AG04449 (cell line): ENCODE measurements around the gene RHOT2.
A peak's percentile ranks its signal among the peaks of the same experiment; 100 is the strongest.
"Not testable (repeated sequence)": the region's sequence is repeated elsewhere in the genome, so short reads cannot be mapped to it uniquely, and the experiment has no call there.

Source experiments
- CTCF ChIA-PET: fragments of 350-600 bp; formaldehyde crosslinking; extraction: SDS; loops from one replicate; lab custom pipeline; 2021; ENCODE audit warnings: antibody characterized with exemption; lab: Yijun Ruan, JAX
- POLR2A ChIA-PET: fragments of 400-600, 350-600 bp; formaldehyde crosslinking; extraction: SDS; loops from one replicate; lab custom pipeline; 2020; ENCODE audit warnings: antibody characterized with exemption, inconsistent platforms; lab: Yijun Ruan, JAX
- DNase-seq: peaks from one replicate; pipeline ENCODE4 v3.0.0-alpha.2; 2010; ENCODE audit warnings: low read depth, low spot score
- H3K4me3 ChIP-seq: 2 replicates; pipeline ENCODE4 v1.5.1; 2011; ENCODE audit warnings: low read depth, mild to moderate bottlenecking, control low read depth, low read length
- CTCF ChIP-seq: IDR thresholded peaks from one replicate; pipeline ENCODE4 v1.5.1; 2011; ENCODE audit warnings: mild to moderate bottlenecking, moderate library complexity, low read length, control low read depth, inconsistent platforms; ENCODE audit not compliant: insufficient read depth; ENCODE audit errors: missing control alignments

Gene RHOT2

GRCh38 chr16:711084-711483 is 43.2 kb downstream of the RHOT2 start:
- DNase-seq: no peak
- CTCF ChIA-PET: interaction anchor here (0.7 to 10.1 kb wide), 12 partner anchors 9 to 483 kb away, joined by 3 to 210 read pairs (median 6); partner anchors contain the start of genes CHTF18, CIAO3, RPUSD1 and WDR24
- no peak for TF ChIP-seq CTCF
- no peak overlapping the region for H3K4me3 ChIP-seq
- POLR2A ChIA-PET: no interaction called here

- CTCF ChIA-PET: interaction anchor here (0.6 to 10.1 kb wide), 32 partner anchors 8 to 399 kb away, joined by 3 to 210 read pairs (median 6); partner anchors contain the start of genes ANTKMT, CCDC78, CHTF18 and CIAO3
- POLR2A ChIA-PET: interaction anchor here (1.1 kb wide), 2 partner anchors 10 to 71 kb away, joined by 4 read pairs; no protein-coding TSS in a partner anchor
- TF ChIP-seq CTCF: peak; percentile 96
- H3K4me3 ChIP-seq: no peak overlapping the region
- DNase-seq: no peak
These were observed 43.8 kb downstream of the RHOT2 start for GRCh38 chr16:711548-712320.

GRCh38 chr16:712740-713250 is 44.9 kb downstream of the RHOT2 start:
- DNase-seq: peak; percentile 79
- H3K4me3 ChIP-seq: not testable (repeated sequence)
- TF ChIP-seq CTCF: peak; percentile 30
- POLR2A ChIA-PET: interaction anchor here (1.1 kb wide), 2 partner anchors 9 to 70 kb away, joined by 4 read pairs; no protein-coding TSS in a partner anchor
- CTCF ChIA-PET: interaction anchor here (0.6 to 10.1 kb wide), 31 partner anchors 7 to 401 kb away, joined by 3 to 210 read pairs (median 6); partner anchors contain the start of genes ANTKMT, CCDC78, CHTF18 and CIAO3

GRCh38 chr16:714079-714478 is 46.1 kb downstream of the RHOT2 start:
- CTCF ChIA-PET: interaction anchor here (1.0 to 10.1 kb wide), 8 partner anchors 12 to 385 kb away, joined by 3 to 210 read pairs (median 29); partner anchors contain the start of genes CCDC78, CHTF18, CIAO3 and HAGHL
- POLR2A ChIA-PET: no interaction called here
- H3K4me3 ChIP-seq: no peak overlapping the region
- no peak for TF ChIP-seq CTCF
- no peak for DNase-seq

GRCh38 chr16:714558-715476 is 46.9 kb downstream of the RHOT2 start, which contains the start of gene METRN:
TSS of gene METRN (plus strand) at chr16:715118. CDS start at chr16:715290, 172 bp downstream.
- peak within 1 kb of the TSS; percentile 65 for H3K4me3 ChIP-seq
- TF ChIP-seq CTCF: no peak
- DNase-seq: no peak
- CTCF ChIA-PET: interaction anchor here (0.5 to 10.1 kb wide), 11 partner anchors 7 to 385 kb away, joined by 3 to 210 read pairs (median 4); partner anchors contain the start of genes CCDC78, CHTF18, CIAO3 and HAGHL
- POLR2A ChIA-PET: interaction anchor here (1.0 kb wide), 2 partner anchors 9 to 70 kb away, joined by 3 to 4 read pairs; no protein-coding TSS in a partner anchor
